GM21360 (cell line): ENCODE results near the gene CCBE1.

Source experiments
- ATAC-seq: cut with Tn5 transposase; IDR thresholded peaks from one replicate; pipeline ENCODE4 v1.9.1; 2021; ENCODE audit warnings: mild to moderate bottlenecking, moderate library complexity; ENCODE audit not compliant: unreplicated experiment

The CCBE1 gene

DNA sequence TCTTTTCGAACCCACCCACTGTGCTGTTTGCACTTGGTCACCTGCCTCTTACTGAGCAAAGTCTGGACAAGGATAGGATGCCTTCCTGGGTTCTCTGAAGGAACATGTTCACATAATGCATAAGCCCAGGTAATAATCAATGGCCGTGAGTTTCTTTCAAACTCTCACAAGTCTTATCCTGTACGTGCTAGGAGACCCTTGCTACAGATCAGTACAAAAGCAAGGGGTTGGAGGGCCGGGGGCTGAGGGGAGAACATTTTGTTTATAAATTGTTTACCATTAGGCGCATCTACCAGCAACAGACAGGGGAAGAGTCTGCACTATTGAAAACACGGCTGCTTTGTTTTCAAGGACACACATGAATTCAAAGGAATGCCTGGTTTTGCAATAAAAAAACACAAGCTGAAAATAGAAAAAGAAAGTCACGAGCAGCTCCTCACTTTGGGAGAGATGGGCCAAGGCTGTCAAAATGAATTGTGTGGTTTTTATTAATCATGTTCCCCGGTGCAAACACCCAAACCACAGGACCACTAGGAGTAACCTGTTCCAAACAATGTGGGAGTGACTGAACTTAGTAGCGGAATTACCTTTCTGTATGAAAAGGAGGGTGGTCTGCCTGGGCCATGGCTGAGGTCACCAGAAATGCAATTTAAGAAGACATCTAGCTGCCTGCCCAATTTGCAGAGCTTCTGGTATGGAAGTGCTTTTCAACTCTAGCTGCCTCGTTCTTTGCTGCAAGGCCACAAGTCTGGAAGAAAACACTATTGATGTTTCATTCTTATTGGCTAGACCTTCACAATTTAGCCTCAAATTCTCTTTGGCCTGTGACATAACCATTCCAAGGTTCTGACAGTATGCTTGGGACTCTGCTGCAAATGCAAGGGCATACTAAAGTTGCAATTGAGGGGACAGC lies 73.5 kb downstream of the CCBE1 start:
- no peak for ATAC-seq

DNA sequence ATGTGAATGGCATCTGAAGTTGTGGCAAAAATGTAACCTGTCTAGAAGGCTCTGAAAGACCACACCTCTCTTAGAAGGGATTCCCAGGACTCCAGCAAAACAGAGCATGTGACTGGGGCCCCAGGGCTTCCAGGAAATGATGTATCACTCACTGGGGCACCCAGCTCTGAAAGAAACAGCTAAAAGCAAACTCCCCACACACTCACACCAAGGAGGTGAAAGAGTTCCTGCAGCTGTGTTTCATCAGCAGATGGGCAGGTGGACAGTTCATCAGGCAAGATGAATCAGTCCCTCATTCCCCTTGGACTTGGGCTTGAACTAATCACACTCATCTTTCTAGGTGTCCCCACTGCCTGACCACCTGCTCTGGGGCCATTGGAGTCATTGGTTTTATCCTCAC lies 76.2 kb downstream of the CCBE1 start:
- no peak for ATAC-seq

DNA sequence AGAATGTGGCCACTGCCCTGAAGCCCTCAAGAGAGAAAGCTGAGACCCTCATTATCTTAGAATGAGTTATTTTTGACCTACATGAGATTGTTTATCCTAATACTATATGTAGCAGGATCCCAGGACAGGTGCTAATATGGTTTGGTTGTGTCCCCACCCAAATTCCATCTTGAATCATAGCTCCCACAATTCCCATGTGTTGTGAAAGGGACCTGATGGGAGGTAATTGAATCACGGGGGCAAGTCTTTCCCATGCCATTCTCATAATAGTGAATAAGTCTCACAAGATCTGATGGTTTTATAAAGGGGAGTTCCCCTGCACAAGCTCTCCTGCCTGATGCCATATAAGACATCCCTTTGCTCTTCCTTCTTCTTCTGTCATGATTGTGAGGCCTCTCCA lies 76.8 kb downstream of the CCBE1 start:
- ATAC-seq: no peak

DNA sequence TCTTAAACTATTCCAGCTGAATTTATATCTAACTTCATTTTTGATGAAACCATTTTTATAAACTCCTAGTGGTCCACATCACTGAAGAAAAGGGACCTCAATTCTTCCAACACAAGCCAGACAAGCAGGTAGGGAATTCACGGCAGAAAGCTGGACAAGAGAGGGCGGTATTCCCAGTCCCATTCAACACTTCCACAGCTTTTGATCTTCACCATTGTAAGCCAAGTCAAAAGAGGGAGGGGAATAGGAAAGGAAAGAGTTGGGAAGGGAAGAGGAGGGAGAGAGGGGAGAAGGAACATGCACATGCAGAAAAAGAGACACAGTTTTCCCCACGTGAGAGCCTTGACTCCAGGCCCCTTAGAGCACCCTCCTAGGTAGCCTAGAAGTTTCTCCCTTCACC lies 77.4 kb downstream of the CCBE1 start:
- no peak for ATAC-seq

DNA sequence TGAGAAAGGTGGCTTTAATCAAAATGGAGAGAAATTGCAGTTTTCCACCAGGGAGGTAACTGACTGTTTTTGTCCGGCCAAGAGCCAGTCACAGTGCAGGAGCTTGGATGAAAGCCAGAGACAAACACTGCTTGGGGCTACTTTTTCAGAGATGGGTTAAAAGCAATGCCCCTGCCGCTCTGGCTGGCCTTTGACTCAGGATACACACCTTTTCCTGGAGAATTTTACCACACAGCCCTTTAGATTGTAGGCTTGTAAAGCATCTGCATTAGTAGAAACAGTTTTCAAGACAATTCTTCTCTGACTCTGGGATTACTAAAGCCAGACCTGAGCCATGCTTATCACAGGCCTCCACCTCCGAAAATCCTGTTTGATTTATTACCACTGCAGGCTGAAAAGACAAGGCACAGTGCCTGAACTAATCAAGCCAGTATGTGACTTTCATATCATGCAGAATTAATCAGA lies 79.7 kb downstream of the CCBE1 start:
- no peak for ATAC-seq

DNA sequence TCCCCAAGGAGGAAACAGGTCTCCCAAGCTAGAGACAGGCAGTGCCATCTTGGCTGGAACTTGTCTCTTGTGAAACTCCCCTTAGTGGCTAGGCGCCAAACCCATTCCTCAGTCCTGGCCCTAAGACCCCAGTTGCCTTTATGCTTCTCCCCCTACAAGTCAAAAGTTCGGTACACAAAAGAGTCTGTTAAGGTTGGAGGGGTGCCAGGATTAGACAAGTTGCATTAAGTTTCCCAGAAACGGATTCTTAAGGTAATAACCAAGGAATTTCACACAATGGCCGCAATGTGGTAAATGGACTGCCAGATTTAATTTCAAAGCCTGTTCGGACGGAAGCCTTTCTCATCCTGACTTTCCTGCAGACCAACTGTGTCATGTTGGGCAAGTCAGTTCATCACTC lies 80.7 kb downstream of the CCBE1 start:
- ATAC-seq: no peak

DNA sequence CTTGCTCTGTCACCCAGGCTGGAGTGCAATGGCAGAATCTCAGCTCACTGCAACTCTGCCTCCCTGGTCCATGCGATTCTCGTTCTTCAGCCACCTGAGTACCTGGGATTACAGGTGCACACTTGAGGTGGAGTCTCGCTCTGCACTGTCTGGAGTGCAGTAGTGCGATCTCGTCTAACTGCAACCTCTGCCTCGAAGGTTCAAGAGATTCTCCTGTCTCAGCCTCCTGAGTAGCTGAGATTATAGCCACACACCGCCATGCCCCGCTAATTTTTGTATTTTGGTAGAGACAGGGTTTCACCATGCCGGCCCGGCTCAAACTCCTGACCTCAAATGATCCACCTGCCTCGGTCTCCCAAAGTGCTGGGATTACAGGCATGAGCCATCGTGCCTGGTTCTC lies 83.3 kb downstream of the CCBE1 start:
- ATAC-seq: no peak

DNA sequence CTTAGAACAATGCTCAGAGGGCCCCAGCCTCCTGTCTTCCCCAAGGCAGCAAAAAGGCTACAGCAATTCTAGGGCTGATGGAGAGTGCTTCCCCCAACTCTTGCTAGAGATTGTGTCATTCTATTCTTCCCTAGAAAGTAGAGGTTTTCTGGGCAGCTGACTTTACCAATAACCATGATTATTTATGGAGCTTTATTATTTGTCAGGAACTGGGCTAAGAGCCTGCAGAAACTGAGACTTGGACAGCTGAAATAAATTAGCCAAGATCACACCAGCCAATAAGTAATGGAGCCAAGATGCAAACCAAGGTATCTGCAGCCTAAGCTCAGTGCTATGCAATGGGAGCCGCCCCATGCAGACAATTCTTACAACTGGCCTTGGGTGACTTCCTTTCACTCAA lies 84.8 kb downstream of the CCBE1 start:
- ATAC-seq: no peak

DNA sequence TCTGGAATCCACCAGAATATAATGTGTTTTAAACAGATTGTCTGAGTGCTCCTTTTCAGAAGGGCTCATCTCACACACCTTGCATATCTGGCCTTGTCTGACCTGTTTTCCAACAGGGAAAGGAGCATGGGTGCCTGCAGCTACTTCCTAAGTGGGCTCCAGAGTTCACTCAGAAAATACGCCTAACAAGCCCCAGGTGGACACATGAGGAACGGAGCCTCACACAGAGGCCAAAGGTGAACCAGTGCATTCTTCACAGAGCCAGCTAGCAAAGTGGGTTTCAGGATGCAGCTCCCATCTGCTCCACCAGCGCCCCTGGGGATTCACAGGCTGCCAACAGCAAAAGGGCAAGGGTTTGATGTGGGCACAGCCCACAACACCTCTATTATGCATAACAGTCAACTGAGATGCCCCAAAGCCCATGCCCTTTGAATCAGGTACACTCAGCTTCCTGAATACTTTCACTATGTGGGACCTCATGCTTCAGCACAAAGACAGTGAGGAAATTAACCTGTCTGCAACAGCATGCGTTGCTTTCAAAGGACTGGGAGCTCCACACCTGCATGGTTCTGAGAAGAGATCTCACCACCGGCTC lies 86.6 kb downstream of the CCBE1 start:
- no peak for ATAC-seq

DNA sequence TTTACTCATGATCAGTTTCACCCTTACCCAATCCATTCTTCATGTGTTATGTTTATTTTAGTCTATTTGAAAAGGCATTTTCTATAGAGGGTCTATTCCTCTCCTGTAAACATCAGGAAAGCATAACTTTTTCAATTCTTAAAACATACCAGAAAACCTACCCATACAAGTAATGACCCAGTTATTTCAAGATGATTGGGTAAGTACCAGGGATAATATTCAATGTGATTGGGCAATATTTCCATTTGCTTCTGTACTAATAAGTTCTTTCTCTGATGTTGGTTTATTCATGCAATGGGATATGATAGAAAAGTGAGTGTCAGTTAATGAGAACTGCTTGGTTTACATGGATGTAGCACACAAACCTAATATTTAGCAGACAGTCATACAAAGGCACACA lies 87.6 kb downstream of the CCBE1 start:
- ATAC-seq: no peak

DNA sequence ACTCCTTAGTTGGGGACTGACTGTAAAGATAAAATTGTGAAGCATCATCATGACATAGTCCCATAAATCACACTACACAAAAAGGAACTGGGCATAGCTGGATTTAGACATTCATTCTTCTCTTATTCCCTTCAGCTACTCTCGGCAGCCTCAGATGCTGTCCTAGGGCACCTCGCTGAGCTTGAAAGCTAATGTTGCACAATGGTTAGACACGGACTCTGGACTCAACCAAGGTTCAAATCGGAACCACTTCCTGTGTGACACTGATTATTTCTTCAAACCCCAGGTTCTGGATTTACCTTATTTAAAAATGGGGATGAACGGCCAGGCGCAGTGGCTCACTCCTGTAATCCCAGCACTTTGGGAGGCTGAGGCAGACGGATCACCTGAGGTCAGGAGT lies 89.8 kb downstream of the CCBE1 start:
- ATAC-seq: no peak

DNA sequence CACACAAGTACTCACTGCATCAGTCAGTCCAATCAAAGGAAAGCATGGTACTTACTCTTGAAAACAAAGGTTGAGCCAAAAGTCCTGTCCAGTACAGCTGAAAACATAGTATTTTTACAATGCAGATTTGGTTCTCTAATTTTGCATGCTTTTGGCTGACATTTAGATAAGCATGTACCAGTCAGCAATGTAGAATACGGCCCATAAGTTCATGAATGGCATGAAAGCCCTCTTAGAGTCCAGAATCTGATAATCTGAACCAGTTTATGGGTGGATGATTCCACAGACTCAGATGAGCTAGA lies 90.2 kb downstream of the CCBE1 start:
- no peak for ATAC-seq

DNA sequence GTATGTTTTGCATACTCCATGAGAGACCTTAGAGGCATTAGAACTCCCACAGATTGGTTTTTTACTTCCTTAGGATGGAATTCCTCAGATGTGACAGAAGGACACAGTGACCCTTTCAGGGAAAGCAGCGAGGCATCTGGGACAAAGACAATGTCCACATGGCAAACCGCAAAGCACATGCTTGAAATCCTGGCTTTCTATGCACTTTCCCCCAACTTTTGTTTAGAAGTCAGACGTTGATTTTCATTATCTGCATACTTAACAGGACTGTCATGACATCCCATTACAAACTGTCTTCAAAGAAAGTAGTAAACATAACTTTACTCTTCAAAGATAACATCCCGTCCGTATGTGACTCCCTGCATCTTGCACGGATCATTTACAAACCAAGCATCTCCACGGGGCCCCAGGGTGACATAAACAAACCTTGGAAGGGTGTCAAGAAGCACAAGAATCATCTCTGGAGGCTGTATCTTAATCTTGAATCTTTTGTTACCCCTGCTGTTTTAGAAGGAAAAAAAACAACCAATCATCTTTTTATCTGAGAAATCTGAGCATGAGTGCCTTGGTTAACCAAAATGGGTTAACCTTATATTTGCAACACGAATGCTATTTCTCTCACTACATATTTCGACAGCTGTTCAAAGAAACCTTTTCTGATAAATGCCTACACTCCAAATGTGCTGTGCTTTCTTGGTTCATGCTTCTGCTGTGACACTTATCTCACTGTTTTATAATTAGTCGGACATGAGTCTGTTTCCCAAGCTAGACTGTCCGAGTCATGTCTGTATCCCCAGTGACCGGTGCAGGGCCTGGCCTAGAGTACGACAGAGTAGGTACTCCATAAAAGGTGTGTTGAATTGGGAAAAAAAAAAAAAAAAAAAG lies 90.8 kb downstream of the CCBE1 start:
- no peak for ATAC-seq

DNA sequence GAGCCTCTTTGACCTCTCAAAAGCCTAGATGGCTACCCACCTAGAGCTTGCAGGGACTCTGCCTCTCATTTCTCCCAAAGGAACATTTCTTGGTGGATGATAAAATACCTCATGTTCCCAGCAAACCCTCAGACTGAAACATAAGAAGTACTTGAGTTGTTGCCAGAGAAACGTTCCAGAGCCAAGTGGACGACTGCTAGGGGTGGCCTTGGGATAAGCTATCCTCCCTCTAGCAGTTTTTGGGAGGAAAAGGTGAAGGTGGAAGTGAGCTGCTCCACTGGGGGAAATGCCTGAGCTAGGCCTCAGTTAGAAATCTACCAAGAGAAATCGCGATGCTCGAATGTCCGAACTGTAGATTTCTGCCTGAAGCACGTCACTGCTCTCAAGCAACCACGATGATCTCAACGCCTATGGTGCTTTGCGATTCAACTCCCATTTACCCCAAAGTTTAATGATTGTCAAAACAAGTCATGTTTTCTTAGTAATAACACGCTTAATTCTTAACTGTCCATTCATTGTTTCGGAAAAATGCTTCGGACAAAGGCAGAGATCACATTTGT lies 91.5 kb downstream of the CCBE1 start:
- ATAC-seq: no peak

DNA sequence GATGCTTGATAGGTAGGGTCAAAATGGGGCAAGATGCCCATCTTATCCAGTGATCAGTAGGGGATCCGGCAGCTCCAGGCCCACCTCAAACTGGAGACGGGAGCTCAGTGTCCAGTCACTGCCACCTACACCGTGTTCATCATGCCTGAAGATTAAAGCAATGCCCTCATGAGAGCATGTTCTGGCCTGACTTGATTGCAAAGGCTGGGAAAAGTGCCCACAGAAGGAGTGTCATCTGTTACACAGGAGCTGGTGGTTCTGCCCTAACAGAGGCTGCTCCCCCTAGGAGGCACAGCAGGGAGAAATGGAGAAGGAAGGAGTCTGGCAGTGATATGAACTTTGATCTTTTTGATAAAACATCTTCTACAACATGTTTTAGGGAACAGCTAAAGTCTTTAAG lies 92.3 kb downstream of the CCBE1 start:
- ATAC-seq: no peak

DNA sequence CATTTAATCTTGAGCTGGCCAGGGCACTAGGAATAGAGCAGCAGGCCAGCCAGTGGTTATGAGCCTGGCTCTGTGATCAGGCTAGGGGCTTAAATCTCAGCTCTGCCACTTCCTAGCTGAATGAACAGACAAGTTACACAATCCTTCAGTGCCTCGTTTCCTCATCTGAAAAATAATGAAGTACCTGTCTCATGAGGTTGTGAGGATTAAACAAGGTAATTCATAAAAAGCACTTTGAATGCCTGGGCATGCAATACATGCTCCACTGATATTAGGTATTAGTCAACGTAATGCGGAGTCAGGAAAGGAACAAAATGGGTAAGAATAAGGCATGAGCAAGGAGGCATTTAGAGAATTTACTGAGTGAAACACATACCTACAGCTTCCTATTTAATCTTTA lies 100.2 kb downstream of the CCBE1 start:
- ATAC-seq: no peak

DNA sequence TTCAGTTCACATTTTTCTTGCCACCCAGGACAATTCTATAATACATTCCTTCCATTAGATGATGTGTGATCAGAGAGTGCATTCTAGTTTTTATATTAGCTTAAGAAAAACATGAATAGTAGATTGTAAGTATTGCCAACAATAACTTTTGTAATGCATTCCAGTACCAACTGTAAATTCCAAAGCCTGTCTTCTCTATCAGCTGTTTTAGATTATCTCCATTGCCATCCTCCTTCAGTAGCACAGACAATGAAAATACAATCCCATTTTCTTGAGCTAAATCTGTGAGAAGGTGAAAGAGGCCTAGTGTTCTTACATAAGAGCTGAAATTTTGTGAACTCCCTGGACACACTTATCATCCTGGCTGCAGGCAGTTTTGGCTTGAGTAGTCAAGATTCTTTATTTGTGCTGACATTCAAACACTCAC lies 103.9 kb downstream of the CCBE1 start:
- no peak for ATAC-seq

DNA sequence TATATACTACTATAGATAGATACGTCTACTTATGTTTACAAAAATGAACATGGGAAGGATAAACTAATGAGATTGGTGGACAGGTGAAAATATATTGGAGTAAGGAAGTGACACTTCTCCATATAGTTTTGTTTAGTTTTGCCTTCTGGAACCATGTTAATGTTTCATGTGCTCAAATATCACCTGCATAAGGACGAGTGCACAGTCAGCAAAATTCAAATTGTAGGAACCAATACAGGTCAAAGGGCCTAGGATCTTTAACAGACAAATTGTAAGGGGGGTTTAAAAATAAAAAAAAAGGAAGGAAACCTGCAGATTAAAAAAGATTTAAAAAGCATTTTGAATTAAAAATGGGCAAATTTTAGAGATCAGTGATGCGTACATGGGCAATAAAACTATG lies 104.6 kb downstream of the CCBE1 start:
- no peak for ATAC-seq

DNA sequence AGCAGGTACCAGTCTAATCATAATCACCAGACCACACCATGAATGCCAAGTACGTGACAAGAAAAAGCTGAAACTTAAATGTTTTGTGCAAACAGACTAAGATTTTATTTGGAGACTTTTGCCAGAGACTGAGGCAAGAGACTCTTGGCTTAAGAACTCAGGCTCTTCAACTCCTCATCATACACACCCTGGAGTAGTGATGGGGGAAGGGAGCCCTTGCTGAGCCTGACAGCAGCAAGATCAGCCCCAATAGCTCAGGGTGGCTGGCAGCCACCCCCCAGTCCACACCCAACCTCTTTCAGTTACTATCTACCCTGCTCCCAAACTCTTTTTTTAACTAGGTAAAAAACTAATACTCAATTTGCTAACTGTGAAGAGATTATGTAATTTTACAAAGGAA lies 114.8 kb downstream of the CCBE1 start:
- no peak for ATAC-seq

DNA sequence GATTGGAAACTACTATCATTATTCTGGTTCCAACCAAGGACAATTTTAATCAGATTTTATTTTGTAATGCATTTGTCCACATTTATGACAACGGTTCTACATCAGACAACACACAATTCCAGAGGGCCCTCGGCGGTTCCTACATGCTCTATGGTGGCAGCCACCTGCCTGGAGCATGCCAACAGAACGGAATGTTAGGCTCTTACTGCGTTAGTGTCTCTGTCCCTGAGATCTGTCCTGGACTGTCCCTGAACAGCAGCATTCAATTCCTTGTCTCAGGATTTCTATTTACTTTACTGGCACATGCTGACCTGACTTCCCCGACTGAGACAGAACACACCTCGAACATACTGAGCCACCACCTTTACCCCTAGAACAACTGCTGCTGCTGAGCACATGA lies 117.7 kb downstream of the CCBE1 start:
- ATAC-seq: no peak

DNA sequence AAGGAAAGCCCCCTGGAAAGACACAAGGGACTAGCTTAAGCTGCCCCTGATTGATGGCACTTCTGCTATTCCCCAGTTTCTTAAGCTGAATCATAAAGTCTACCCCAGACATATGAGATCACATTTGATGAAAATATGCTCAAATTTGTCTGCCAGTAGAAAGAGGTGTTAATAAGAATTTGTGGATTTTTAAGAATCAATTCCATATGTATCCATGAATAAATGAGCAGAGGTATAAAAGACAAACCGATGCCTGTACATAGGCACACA lies 119.9 kb downstream of the CCBE1 start:
- ATAC-seq: no peak
